Posterior cingulate gyrus (tissue), 11 donors: ENCODE data around the gene PCTP.

Experiments
- DNase-seq, 10 donors: peaks; one replicate each; pipeline versions ENCODE4 v3.0.0 to v3.0.0-alpha.2; 2020 to 2021; ENCODE audit warnings: mixed read lengths in 3 of 10
- intact Hi-C: fragments of 100-400 bp; cut with DNase I; formaldehyde crosslinking; loops from one replicate; pipeline ENCODE4 v1.15.1; 2023

Gene PCTP

GRCh38 chr17:55726440-55726839, 24.4 kb upstream of the PCTP start:
- DNase-seq = no peak

GRCh38 chr17:55727275-55727674, 23.6 kb upstream of the PCTP start:
- intact Hi-C loops = no loop called here
- no peak for DNase-seq

More at GRCh38 chr17:55726440-55726839, 24.4 kb upstream of the PCTP start:
- intact Hi-C loops = no loop called here

GRCh38 chr17:55727920-55728319, 22.9 kb upstream of the PCTP start:
- intact Hi-C loops = no loop called here
- DNase-seq = no peak

GRCh38 chr17:55728361-55728760, 22.5 kb upstream of the PCTP start:
- intact Hi-C loops = no loop called here
- DNase-seq = no peak

GRCh38 chr17:55728833-55729232, 22.0 kb upstream of the PCTP start:
- intact Hi-C loops = no loop called here
- no peak for DNase-seq

- DNase-seq = no peak
- intact Hi-C loops = no loop called here
These were observed 21.4 kb upstream of the PCTP start for GRCh38 chr17:55729484-55729883.

GRCh38 chr17:55730380-55730779, 20.5 kb upstream of the PCTP start:
- DNase-seq = no peak
- intact Hi-C loops = no loop called here

GRCh38 chr17:55730808-55731207, 20.0 kb upstream of the PCTP start:
- DNase-seq = no peak
- intact Hi-C loops = no loop called here

- no peak for DNase-seq
- intact Hi-C loops = no loop called here
These were observed 19.1 kb upstream of the PCTP start for GRCh38 chr17:55731586-55732250.

GRCh38 chr17:55734128-55734781, 16.6 kb upstream of the PCTP start:
- intact Hi-C loops = no loop called here
- DNase-seq = no peak

- intact Hi-C loops = no loop called here
- DNase-seq = no peak
These were observed 15.0 kb upstream of the PCTP start for GRCh38 chr17:55735731-55736405.

GRCh38 chr17:55737976-55738501, 12.8 kb upstream of the PCTP start:
- no peak for DNase-seq
- intact Hi-C loops = no loop called here

- DNase-seq = no peak
- intact Hi-C loops = no loop called here
These were observed 10.1 kb upstream of the PCTP start for GRCh38 chr17:55740511-55741355.

GRCh38 chr17:55741356-55741700, 9.5 kb upstream of the PCTP start:
- DNase-seq = no peak
- intact Hi-C loops = no loop called here

- no peak for DNase-seq
These were observed 8.4 kb upstream of the PCTP start for GRCh38 chr17:55742272-55743102.

GRCh38 chr17:55743103-55743679, 7.7 kb upstream of the PCTP start:
- DNase-seq = no peak
- intact Hi-C loops = no loop called here

More at GRCh38 chr17:55742272-55743102, 8.4 kb upstream of the PCTP start:
- intact Hi-C loops = no loop called here

- intact Hi-C loops = no loop called here
- no peak for DNase-seq
These were observed 5.6 kb upstream of the PCTP start for GRCh38 chr17:55745258-55745657.

GRCh38 chr17:55746466-55746865, 4.4 kb upstream of the PCTP start:
- intact Hi-C loops = no loop called here
- no peak for DNase-seq

GRCh38 chr17:55747209-55747608, 3.6 kb upstream of the PCTP start:
- DNase-seq = no peak
- intact Hi-C loops = no loop called here

- DNase-seq = no peak
- intact Hi-C loops = no loop called here
These were observed 2.0 kb upstream of the PCTP start for GRCh38 chr17:55748841-55749240.
